ENCODE measurements around the gene PRR19. TPM values are rescaled to one million over a fixed set of nuclear protein-coding genes. Genes with fewer than 3 reads are reported as not detected.

The PRR19 gene
- total and polyA plus RNA-seq, 3 donors from 2014 or later, result 16.8 to 37.4 (median 18.3) TPM

- H3K36me3 ChIP-seq (ENCODE audit: low read depth, missing control alignments), result no peaks in the 10 kb centered on the region
- H3K4me3 ChIP-seq, result no peak overlapping the region
- DNase-seq, result no peak
- H3K27me3 ChIP-seq, result no peaks in the 10 kb centered on the region
- TF ChIP-seq POLR2A (IDR thresholded peaks at IDR 0.05) (no peak), CTCF (IDR thresholded peaks at IDR 0.05) (no peak)
- intact Hi-C loops (cut with DNase I; ENCODE audit: low total_unique reads), result no loop called here
- H3K4me1 ChIP-seq, result peaks cover 4% of the 10 kb centered on the region
- no peak overlapping the region for H3K27ac ChIP-seq
- WGBS, 2 donors, result 63 to 75% methylated on average over 2 of the region's 2 CpGs
- no peaks in the 10 kb centered on the region for H3K9me3 ChIP-seq
Measured at GRCh38 chr19:42311657-42312056, 9.7 kb downstream of the PRR19 start.

- Histone ChIP-seq H3K9me3 (no peaks in the 10 kb centered on the region), H3K27me3 (no peaks in the 10 kb centered on the region), H3K4me3 (no peak overlapping the region), H3K4me1 (peaks cover 4% of the 10 kb centered on the region), H3K27ac (no peak overlapping the region), H3K36me3 (ENCODE audit: low read depth, missing control alignments) (no peaks in the 10 kb centered on the region)
- WGBS, 2 donors, result 71 to 84% methylated on average over 1 to 5 of the region's 5 CpGs
- DNase-seq, result no peak
- TF ChIP-seq POLR2A (IDR thresholded peaks at IDR 0.05), result no peak
- no peak for TF ChIP-seq CTCF (IDR thresholded peaks at IDR 0.05)
- intact Hi-C loops (cut with DNase I; ENCODE audit: low total_unique reads), result no loop called here
Measured at GRCh38 chr19:42312370-42312769, 10.4 kb downstream of the PRR19 start.

GRCh38 chr19:42313096-42313839, 11.3 kb downstream of the PRR19 start, which contains the start of gene TMEM145:
Gene TMEM145 (plus strand): TSS chr19:42313309. CDS start chr19:42313377, 68 bp downstream.
- WGBS, 2 donors, result 0 to 3% methylated on average over 29 to 64 of the region's 67 CpGs
- no peak for TF ChIP-seq POLR2A (IDR thresholded peaks at IDR 0.05)
- TF ChIP-seq CTCF (IDR thresholded peaks at IDR 0.05), result peak in 1 of 3 experiments; percentile 8
- peak within 1 kb of the TSS; percentile 53 to 63 for H3K4me3 ChIP-seq
- no peaks in the 10 kb centered on the region for H3K9me3 ChIP-seq
- intact Hi-C loops (cut with DNase I; ENCODE audit: low total_unique reads), result no loop called here
- peaks cover 4% of the 10 kb centered on the region for H3K4me1 ChIP-seq
- peak; percentile 68 for DNase-seq
- H3K36me3 ChIP-seq (ENCODE audit: low read depth, missing control alignments), result no peaks in the 10 kb centered on the region
- no peaks in the 10 kb centered on the region for H3K27me3 ChIP-seq
- no peak within 1 kb of the TSS for H3K27ac ChIP-seq

- TF ChIP-seq POLR2A (IDR thresholded peaks at IDR 0.05) (no peak), CTCF (IDR thresholded peaks at IDR 0.05) (no peak)
- Histone ChIP-seq H3K4me3 (peak overlapping the region; percentile 53 to 63), H3K9me3 (no peaks in the 10 kb centered on the region), H3K4me1 (peaks cover 4% of the 10 kb centered on the region), H3K27me3 (no peaks in the 10 kb centered on the region), H3K27ac (no peak overlapping the region), H3K36me3 (ENCODE audit: low read depth, missing control alignments) (no peaks in the 10 kb centered on the region)
- 19 to 26% methylated on average over 19 to 26 of the region's 26 CpGs for WGBS, 2 donors
- no peak for DNase-seq
- intact Hi-C loops (cut with DNase I; ENCODE audit: low total_unique reads), result no loop called here
Measured at GRCh38 chr19:42313840-42314755, 12.2 kb downstream of the PRR19 start.

Measured in testis (tissue), 3 donors.